ENCODE measurements around the gene TCP11L2. TPM values are rescaled to one million over a fixed set of nuclear protein-coding genes. Genes with fewer than 3 reads are reported as not detected.

TCP11L2 gene
- total and polyA plus RNA-seq, 9 donors, result 8.5 to 41.7 (median 21.2) TPM

GRCh38 chr12:106300761-106301160 is 1.8 kb upstream of the TCP11L2 start:
- H3K27me3 ChIP-seq, result no peaks in the 10 kb centered on the region
- H3K4me3 ChIP-seq, result no peak overlapping the region
- H3K9me3 ChIP-seq, result no peaks in the 10 kb centered on the region
- no peaks in the 10 kb centered on the region for H3K36me3 ChIP-seq
- peak overlapping the region in 1 of 2 donors; percentile 89 for H3K27ac ChIP-seq
- 60 to 78% (median 72%) methylated on average over 1 of the region's 1 CpG for WGBS, 3 donors
- DNase-seq, result no peak
- peaks cover 7% of the 10 kb centered on the region for H3K4me1 ChIP-seq (ENCODE audit: insufficient read depth)
- TF ChIP-seq EP300 (IDR thresholded peaks at IDR 0.05), result no peak
- intact Hi-C loops (cut with DNase I), result loop anchor here in 1 of 4 donors (5.0 kb wide), 1 partner anchor 53 kb away; the partner anchor contains the start of gene CKAP4

GRCh38 chr12:106301241-106301610 is 1.3 kb upstream of the TCP11L2 start:
- intact Hi-C loops (cut with DNase I), result loop anchor here in 1 of 4 donors (5.0 kb wide), 1 partner anchor 54 kb away; the partner anchor contains the start of gene CKAP4
- Histone ChIP-seq H3K27me3 (no peaks in the 10 kb centered on the region), H3K4me3 (no peak overlapping the region), H3K9me3 (no peaks in the 10 kb centered on the region), H3K27ac (peak overlapping the region in 1 of 2 donors; percentile 89), H3K4me1 (ENCODE audit: insufficient read depth) (peaks cover 7% of the 10 kb centered on the region), H3K36me3 (no peaks in the 10 kb centered on the region)
- no peak for DNase-seq
- TF ChIP-seq CTCF (IDR thresholded peaks at IDR 0.05), result no peak
- no peak for TF ChIP-seq POLR2A (IDR thresholded peaks at IDR 0.05)
- WGBS, 3 donors, result 2 to 3% (median 3%) methylated on average over 1 of the region's 1 CpG

- TF ChIP-seq EP300 (IDR thresholded peaks at IDR 0.05), result no peak
- TF ChIP-seq CTCF (IDR thresholded peaks at IDR 0.05), result no peak
- TF ChIP-seq POLR2A (IDR thresholded peaks at IDR 0.05), result no peak
- Histone ChIP-seq H3K4me3 (peak overlapping the region; percentile 75), H3K27ac (peak overlapping the region; percentile 57 to 89), H3K27me3 (no peaks in the 10 kb centered on the region), H3K36me3 (no peaks in the 10 kb centered on the region), H3K9me3 (no peaks in the 10 kb centered on the region), H3K4me1 (ENCODE audit: insufficient read depth) (peaks cover 7% of the 10 kb centered on the region)
- WGBS, 3 donors, result 2 to 3% (median 3%) methylated on average over 22 to 32 of the region's 32 CpGs
- peak in 3 of 5 donors; percentile 51 to 80 (median 56) for DNase-seq
- intact Hi-C loops (cut with DNase I), result loop anchor here in 1 of 4 donors (5.0 kb wide), 1 partner anchor 54 kb away; the partner anchor contains the start of gene CKAP4
These were observed 767 bp upstream of the TCP11L2 start for GRCh38 chr12:106301611-106302321.

GRCh38 chr12:106303202-106303820 is 778 bp downstream of the TCP11L2 start:
- Histone ChIP-seq H3K27me3 (no peaks in the 10 kb centered on the region), H3K4me3 (peak overlapping the region; percentile 75), H3K4me1 (ENCODE audit: insufficient read depth) (peaks cover 7% of the 10 kb centered on the region), H3K27ac (peak overlapping the region; percentile 86 to 89), H3K9me3 (no peaks in the 10 kb centered on the region), H3K36me3 (no peaks in the 10 kb centered on the region)
- TF ChIP-seq POLR2A (IDR thresholded peaks at IDR 0.05) (peak; percentile 45), CTCF (IDR thresholded peaks at IDR 0.05) (no peak)
- WGBS, 3 donors, result 4 to 7% (median 4%) methylated on average over 20 to 28 of the region's 28 CpGs
- intact Hi-C loops (cut with DNase I), result loop anchor here in 1 of 4 donors (5.0 kb wide), 1 partner anchor 56 kb away; the partner anchor contains the start of gene CKAP4
- DNase-seq, result peak; percentile 82 to 91 (median 88)

All from ovary (tissue), 9 donors.